ENCODE results near the gene IPPK.
A peak's percentile ranks its signal among the peaks of the same experiment; 100 is the strongest.

IPPK gene

DNA sequence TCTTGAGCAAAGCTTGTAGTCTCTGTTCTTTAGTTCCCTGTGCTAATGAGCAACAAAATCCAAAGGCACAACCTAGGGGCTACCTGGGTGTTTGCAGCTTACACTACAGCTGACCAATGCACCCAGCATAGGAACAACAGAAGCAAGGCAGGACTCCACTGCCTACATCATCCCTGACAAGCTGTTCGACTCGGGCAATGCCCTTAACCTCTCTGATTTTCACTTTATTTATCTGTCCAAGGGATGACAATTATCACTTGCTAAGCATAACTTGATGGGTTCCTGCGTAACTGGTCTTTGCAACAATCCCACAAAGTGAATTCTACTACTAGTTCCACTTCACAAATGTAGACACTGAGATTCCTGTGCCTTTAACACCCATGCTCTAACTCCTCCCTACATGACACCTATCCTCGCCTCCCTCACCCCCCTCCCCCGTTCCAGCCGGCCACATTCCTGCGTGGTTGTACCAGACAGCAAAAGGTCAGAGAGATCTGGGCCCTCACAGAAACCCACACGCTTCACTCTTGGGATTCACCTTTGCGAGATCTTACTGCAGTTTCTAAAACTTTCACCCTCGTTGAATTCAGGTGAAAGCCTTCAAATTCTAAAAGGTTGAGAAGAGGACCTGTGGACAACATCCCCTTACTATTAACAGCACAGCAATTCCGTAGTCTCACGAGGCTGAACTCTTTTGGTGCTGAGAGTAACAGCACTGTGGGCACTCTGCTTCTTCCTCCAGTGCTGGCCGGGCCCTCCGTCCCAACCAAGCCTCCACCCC lies 995 bp downstream of the IPPK start:
- no peaks in the 10 kb centered on the region for H3K9me3 Mint-ChIP-seq
- H3K4me3 Mint-ChIP-seq, result peak overlapping the region; percentile 84
- intact Hi-C loops (cut with micrococcal nuclease), result no loop called here
- peaks cover 52% of the 10 kb centered on the region for H3K4me1 Mint-ChIP-seq (ENCODE audit: low read depth)
- peaks cover 41% of the 10 kb centered on the region for H3K36me3 Mint-ChIP-seq (ENCODE audit: low read depth)
- H3K27ac Mint-ChIP-seq, result peak overlapping the region; percentile 89
- H3K27me3 Mint-ChIP-seq, result no peaks in the 10 kb centered on the region

DNA sequence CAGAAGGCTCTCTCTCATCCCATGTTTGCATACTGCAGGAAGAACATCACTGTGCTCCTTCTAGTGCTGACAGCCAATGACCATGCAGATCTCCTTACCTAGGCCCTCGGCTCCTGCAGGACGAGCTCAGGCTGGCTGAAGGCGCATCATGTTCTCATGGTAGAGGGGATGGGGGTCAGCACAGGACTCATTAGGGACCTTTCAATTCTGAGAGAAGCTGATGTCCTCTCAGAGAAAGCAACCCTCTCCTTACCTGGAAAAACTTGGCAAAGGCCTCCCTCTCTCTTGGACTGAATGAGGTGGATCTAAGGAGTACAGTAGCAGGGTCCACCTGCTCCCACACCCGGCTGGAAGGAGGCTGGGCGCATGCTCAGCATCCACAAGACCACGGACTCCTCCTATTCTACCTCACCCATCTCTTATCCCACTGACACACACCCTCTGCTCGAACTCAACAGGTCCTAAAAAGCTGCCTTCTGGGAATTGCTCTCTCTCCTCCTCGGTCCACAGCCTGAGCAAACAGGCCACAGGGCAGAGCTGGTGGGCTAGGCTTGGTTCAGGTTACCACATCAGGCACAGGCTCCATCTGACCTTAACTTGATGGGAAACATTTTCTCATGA lies 2.9 kb downstream of the IPPK start:
- Mint-ChIP-seq H3K27me3 (no peaks in the 10 kb centered on the region), H3K4me3 (no peak overlapping the region), H3K4me1 (ENCODE audit: low read depth) (peaks cover 66% of the 10 kb centered on the region), H3K9me3 (no peaks in the 10 kb centered on the region), H3K36me3 (ENCODE audit: low read depth) (peaks cover 60% of the 10 kb centered on the region), H3K27ac (no peak overlapping the region)
- intact Hi-C loops (cut with micrococcal nuclease), result no loop called here

DNA sequence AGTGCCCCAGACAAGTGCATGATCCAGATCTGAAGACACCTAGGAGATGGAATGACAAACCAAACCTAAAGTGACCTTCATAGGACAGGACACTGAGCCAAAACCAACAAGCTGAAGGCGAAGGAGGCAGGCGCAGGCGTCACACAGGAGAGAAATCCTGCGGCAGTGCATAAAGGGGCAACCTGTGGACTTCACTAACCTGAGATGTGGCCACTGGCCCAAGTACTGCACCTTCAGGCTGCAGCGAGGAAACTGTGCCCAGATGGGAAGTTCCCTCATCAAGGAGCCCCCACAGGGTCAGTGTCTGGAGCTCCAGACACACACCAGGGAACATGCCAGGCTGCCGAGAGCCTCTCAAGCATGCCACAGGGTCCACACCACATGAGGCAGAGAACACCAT lies 3.7 kb downstream of the IPPK start:
- Mint-ChIP-seq H3K27ac (no peak overlapping the region), H3K4me1 (ENCODE audit: low read depth) (peaks cover 66% of the 10 kb centered on the region), H3K4me3 (no peak overlapping the region)

DNA sequence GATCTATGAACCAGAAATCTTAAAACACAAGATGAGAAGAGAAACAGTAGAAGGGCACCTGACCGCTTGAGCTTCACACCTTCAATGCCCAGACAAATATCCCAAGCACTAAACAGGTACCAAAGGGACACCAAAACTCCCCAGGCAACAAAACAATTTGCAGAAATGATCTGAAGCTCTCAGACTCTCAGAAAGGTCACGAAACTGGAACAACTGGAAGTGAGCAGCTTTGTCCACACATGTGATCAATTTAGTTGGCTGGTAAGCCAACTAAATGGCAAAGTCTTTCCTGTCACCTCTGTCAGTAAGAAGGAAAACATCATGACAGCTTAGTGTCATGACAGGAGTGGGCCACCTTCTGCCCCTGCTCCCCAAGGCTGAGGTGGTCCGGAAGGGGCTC lies 4.1 kb downstream of the IPPK start:
- no peak overlapping the region for H3K27ac Mint-ChIP-seq
- H3K4me1 Mint-ChIP-seq (ENCODE audit: low read depth), result peaks cover 67% of the 10 kb centered on the region
- H3K9me3 Mint-ChIP-seq, result no peaks in the 10 kb centered on the region
- no peaks in the 10 kb centered on the region for H3K27me3 Mint-ChIP-seq
- intact Hi-C loops (cut with micrococcal nuclease), result no loop called here
- H3K4me3 Mint-ChIP-seq, result no peak overlapping the region
- H3K36me3 Mint-ChIP-seq (ENCODE audit: low read depth), result peaks cover 69% of the 10 kb centered on the region

More for the DNA sequence above, 3.7 kb downstream of the IPPK start:
- intact Hi-C loops (cut with micrococcal nuclease), result no loop called here
- peaks cover 68% of the 10 kb centered on the region for H3K36me3 Mint-ChIP-seq (ENCODE audit: low read depth)
- H3K9me3 Mint-ChIP-seq, result no peaks in the 10 kb centered on the region
- no peaks in the 10 kb centered on the region for H3K27me3 Mint-ChIP-seq

DNA sequence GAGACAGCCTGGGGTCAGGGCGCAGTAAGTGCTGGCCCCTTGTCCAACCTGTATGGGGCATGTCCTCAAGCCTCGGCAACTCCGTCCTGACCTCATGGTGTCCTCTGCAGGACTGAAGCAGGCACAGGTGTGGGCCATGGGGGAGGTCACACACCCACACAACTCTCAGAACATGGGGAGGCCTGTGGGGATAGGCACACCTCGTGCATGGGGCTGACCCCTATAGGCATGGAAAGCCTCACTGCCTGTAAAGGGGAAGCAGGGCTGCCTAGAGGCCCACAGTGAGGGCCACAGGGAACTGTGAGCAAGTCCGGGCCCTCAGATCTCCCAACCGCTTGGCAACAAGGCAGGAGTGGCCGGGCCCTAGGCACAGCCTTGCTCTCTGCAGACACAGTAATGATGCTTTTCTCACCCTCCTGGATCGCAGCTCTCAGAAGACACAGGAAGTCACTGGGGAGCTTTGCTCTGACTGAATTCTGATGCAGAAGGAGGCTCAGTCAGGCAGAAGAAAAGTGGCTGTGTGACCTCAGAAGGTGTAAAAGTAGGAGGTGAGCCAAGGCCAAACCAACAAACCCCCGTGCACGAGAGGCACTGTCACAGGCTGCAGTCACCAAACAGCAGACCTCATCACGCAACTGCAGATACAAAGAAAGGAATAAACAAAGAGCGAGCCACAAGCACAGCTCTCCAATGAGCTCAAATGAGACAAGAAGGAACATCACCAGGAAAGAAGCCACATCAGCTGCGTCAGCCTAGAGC lies 5.4 kb downstream of the IPPK start:
- Mint-ChIP-seq H3K4me3 (no peak overlapping the region), H3K27me3 (no peaks in the 10 kb centered on the region), H3K36me3 (ENCODE audit: low read depth) (peaks cover 61% of the 10 kb centered on the region), H3K4me1 (ENCODE audit: low read depth) (peaks cover 67% of the 10 kb centered on the region), H3K9me3 (no peaks in the 10 kb centered on the region), H3K27ac (no peak overlapping the region)
- intact Hi-C loops (cut with micrococcal nuclease), result no loop called here

DNA sequence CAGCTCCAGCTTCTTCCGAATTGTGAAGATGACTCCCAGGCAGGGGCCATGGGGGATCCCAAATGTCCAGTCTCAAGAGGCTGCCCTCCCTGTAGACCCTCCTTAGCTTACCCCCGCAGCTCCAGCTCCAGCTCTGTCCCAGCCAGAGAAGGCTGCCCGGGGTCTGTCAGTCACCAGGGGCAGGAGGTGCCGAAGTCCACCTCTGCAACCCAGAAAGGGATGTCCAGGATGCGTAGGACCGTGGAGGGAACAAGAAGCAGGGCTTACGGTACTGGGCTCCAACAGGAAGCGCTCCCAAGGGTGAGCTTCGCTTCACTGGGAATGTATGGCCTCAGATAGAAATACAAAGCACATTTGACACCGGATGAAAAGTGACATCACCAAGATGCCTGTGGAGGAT lies 6.0 kb downstream of the IPPK start:
- H3K27ac Mint-ChIP-seq, result no peak overlapping the region
- peaks cover 61% of the 10 kb centered on the region for H3K4me1 Mint-ChIP-seq (ENCODE audit: low read depth)
- no peaks in the 10 kb centered on the region for H3K27me3 Mint-ChIP-seq
- no peaks in the 10 kb centered on the region for H3K9me3 Mint-ChIP-seq
- intact Hi-C loops (cut with micrococcal nuclease), result no loop called here
- H3K36me3 Mint-ChIP-seq (ENCODE audit: low read depth), result peaks cover 58% of the 10 kb centered on the region
- H3K4me3 Mint-ChIP-seq, result no peak overlapping the region

DNA sequence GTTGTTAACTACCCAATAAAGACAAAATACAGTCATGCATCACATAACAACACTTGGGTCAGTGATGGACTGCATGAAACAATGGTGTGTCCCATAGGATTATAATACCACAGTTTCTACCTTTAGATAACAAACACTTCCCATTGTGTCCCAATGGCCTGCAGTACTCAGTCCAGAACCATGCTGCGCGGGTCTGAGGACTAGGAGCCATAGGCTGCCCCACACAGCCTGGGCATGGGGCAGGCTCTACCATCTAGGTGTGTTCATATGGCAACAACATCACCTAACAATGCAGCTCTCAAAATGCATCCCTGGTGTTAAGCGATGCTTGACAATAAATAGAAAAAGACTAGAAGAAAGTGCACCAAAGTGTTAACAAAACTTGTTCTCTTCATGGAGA lies 6.8 kb downstream of the IPPK start:
- peaks cover 55% of the 10 kb centered on the region for H3K4me1 Mint-ChIP-seq (ENCODE audit: low read depth)
- intact Hi-C loops (cut with micrococcal nuclease), result no loop called here

DNA sequence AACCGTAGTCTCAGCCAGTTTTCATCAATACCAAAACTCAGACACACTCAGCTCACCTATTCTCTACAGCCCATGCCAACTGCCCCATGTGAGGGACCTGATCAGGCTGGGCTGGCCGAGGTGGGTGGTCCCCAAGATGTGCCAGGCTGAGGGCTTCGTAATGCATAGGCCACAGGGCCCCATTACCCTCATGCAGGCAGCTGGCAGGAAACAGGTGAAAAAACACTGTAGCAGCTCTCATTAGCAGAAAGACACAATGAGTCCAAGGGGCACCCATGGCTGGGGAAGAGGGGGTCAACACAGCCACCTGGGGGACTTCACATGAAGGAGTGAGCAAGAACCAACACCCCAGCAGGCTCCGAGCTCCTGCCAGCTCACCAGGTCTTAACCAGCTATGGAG lies 8.2 kb downstream of the IPPK start:
- Mint-ChIP-seq H3K4me1 (ENCODE audit: low read depth) (peaks cover 44% of the 10 kb centered on the region), H3K9me3 (no peaks in the 10 kb centered on the region), H3K27me3 (no peaks in the 10 kb centered on the region), H3K27ac (no peak overlapping the region), H3K4me3 (no peak overlapping the region), H3K36me3 (ENCODE audit: low read depth) (peaks cover 66% of the 10 kb centered on the region)
- intact Hi-C loops (cut with micrococcal nuclease), result no loop called here

More for the DNA sequence above, 6.8 kb downstream of the IPPK start:
- no peak overlapping the region for H3K27ac Mint-ChIP-seq
- H3K27me3 Mint-ChIP-seq, result no peaks in the 10 kb centered on the region
- peaks cover 65% of the 10 kb centered on the region for H3K36me3 Mint-ChIP-seq (ENCODE audit: low read depth)
- H3K9me3 Mint-ChIP-seq, result no peaks in the 10 kb centered on the region
- H3K4me3 Mint-ChIP-seq, result no peak overlapping the region

DNA sequence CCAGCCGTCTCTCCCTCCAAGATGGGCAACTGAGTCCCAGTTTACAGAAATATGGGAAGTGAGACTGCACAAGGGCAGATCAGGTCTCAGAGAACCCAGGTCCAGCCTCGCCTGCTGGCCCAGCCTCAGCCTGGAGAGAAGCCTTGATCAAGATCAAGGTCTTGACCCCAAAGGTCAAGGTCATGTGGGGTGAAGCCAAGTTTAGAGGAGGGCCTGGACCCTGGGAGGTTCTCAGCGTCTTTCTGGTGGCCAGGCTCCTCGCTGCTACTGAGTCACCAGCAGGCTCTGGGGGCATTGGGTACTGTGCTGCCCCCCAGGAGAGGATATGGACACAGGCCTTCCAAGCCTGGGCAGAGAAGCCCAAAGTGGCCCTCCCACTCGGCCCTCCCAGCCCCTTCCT lies 8.8 kb downstream of the IPPK start:
- intact Hi-C loops (cut with micrococcal nuclease), result no loop called here
- no peaks in the 10 kb centered on the region for H3K27me3 Mint-ChIP-seq
- no peaks in the 10 kb centered on the region for H3K9me3 Mint-ChIP-seq
- no peak overlapping the region for H3K27ac Mint-ChIP-seq
- peaks cover 67% of the 10 kb centered on the region for H3K36me3 Mint-ChIP-seq (ENCODE audit: low read depth)
- H3K4me1 Mint-ChIP-seq (ENCODE audit: low read depth), result peaks cover 40% of the 10 kb centered on the region
- H3K4me3 Mint-ChIP-seq, result no peak overlapping the region

DNA sequence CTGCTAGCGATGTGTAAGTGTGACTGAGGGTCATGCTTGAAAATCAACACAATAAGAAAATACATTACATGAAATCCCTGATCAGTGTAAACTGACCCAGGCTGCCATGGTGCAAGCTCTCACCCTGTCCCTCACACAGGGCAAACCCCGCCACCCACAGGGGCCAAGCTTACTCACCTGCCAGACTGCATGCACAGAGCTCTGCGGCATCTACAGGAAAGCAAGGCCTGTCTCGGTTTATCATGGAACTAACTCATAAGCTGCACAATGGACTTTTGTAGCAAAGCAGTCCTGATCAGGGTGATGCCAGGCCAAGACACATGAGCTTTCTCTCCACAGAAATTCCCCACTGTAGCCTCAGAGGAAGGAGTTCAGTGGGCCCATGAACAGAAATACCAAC lies 9.7 kb downstream of the IPPK start:
- H3K9me3 Mint-ChIP-seq, result no peaks in the 10 kb centered on the region
- no peaks in the 10 kb centered on the region for H3K27me3 Mint-ChIP-seq
- intact Hi-C loops (cut with micrococcal nuclease), result no loop called here
- H3K36me3 Mint-ChIP-seq (ENCODE audit: low read depth), result peaks cover 70% of the 10 kb centered on the region
- H3K4me3 Mint-ChIP-seq, result no peak overlapping the region
- peaks cover 38% of the 10 kb centered on the region for H3K4me1 Mint-ChIP-seq (ENCODE audit: low read depth)
- no peak overlapping the region for H3K27ac Mint-ChIP-seq

DNA sequence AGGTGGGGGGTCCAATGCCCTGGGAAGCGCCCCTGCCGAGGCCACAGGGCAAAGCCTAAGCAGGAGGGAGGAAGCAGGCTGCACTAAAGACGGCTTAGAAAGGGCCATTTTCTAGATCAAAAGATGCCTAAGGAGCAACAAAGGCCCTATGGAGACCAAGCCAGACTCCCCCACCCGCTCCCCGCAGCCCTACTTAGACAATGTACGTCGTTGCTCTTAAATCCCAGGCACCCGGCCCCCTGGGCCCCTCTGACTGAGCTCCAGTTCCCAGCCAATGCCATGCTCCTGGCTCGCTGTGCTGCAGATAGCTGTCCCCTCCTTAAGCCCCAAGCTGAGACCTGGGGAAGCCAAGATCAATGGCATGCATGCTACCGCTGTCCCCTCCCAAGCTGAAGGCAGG lies 10.3 kb downstream of the IPPK start:
- intact Hi-C loops (cut with micrococcal nuclease), result no loop called here
- H3K27ac Mint-ChIP-seq, result no peak overlapping the region

DNA sequence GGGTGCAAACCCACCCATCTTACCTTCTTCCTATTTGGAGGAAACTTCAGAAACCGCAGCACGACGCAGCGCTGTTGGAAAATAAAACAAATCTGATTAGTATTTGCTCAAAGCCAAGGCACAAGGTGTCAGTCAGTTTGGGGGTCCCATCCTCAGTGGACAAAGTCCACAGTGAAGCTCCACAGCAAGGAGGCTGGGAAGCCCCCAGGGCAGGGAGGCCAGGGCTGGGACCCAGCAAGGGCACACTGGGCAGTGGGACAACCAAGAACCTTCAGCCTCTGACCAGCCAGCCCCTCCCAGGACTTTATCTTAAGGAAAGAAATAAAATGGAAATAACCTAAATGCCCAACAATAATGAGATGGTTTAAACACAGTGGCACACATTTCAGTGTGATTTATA lies 11.3 kb downstream of the IPPK start:
- Mint-ChIP-seq H3K9me3 (no peaks in the 10 kb centered on the region), H3K36me3 (ENCODE audit: low read depth) (peaks cover 78% of the 10 kb centered on the region), H3K27ac (no peak overlapping the region), H3K4me1 (ENCODE audit: low read depth) (peaks cover 27% of the 10 kb centered on the region), H3K27me3 (no peaks in the 10 kb centered on the region), H3K4me3 (no peak overlapping the region)
- intact Hi-C loops (cut with micrococcal nuclease), result no loop called here

More for the DNA sequence above, 10.3 kb downstream of the IPPK start:
- Mint-ChIP-seq H3K4me3 (no peak overlapping the region), H3K27me3 (no peaks in the 10 kb centered on the region), H3K4me1 (ENCODE audit: low read depth) (peaks cover 37% of the 10 kb centered on the region), H3K9me3 (no peaks in the 10 kb centered on the region), H3K36me3 (ENCODE audit: low read depth) (peaks cover 76% of the 10 kb centered on the region)

DNA sequence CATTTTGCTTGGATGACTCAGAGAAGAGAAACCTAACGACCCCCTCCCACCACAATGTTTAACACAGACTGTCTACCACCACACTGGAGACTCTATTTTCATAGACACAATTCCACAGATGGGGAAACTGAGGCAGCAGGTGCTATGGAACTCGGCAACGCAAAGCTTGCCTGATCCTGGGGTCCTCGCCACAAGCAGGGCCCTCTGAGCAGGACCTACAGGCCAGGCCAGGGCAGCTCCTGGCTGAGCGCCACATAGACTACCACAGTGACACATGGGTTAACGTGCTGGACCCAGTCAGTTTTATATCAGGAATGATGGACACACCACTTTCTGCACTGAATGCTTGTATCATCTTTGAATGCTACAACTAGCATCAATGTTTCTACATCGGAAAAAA lies 11.8 kb downstream of the IPPK start:
- Mint-ChIP-seq H3K27me3 (no peaks in the 10 kb centered on the region), H3K27ac (no peak overlapping the region), H3K9me3 (no peaks in the 10 kb centered on the region), H3K36me3 (ENCODE audit: low read depth) (peaks cover 78% of the 10 kb centered on the region), H3K4me1 (ENCODE audit: low read depth) (peaks cover 23% of the 10 kb centered on the region), H3K4me3 (no peak overlapping the region)
- intact Hi-C loops (cut with micrococcal nuclease), result no loop called here

Measured in dendritic cell treated with granulocyte-macrophage colony-stimulating factor and Interleukin-4, amounts not matched to agents 40 ng/mL and 50 ng/mL, for 4 days (primary cell).